Osteocyte (in vitro differentiated cells): ENCODE data around the gene CLIP2. TPM values are rescaled to one million over a fixed set of nuclear protein-coding genes. Genes with fewer than 3 reads are reported as not detected.
A peak's percentile ranks its signal among the peaks of the same experiment; 100 is the strongest.

Experiments
- DNase-seq: peaks from one replicate; pipeline ENCODE4 v3.0.0; 2021; ENCODE audit warnings: mixed read lengths; ENCODE audit not compliant: unreplicated experiment; ENCODE audit errors: extremely low spot score
- H3K27ac Mint-ChIP-seq: one replicate; pipeline ENCODE4 v1.8.0; 2021; ENCODE audit warnings: mild to moderate bottlenecking, mixed read lengths; ENCODE audit not compliant: unreplicated experiment
- H3K27me3 Mint-ChIP-seq: one replicate; pipeline ENCODE4 v1.8.0; 2021; ENCODE audit warnings: mixed read lengths; ENCODE audit not compliant: unreplicated experiment
- H3K36me3 Mint-ChIP-seq: one replicate; pipeline ENCODE4 v1.8.0; 2021; ENCODE audit warnings: mixed read lengths; ENCODE audit not compliant: unreplicated experiment
- H3K4me1 Mint-ChIP-seq: one replicate; pipeline ENCODE4 v1.8.0; 2021; ENCODE audit warnings: mixed read lengths; ENCODE audit not compliant: unreplicated experiment
- H3K4me3 Mint-ChIP-seq: one replicate; pipeline ENCODE4 v1.8.0; 2021; ENCODE audit warnings: mild to moderate bottlenecking, moderate library complexity, mixed read lengths; ENCODE audit not compliant: unreplicated experiment
- H3K9me3 Mint-ChIP-seq: one replicate; pipeline ENCODE4 v1.8.0; 2021; ENCODE audit warnings: mixed read lengths; ENCODE audit not compliant: unreplicated experiment
- CTCF ChIP-seq: fragments of 200-600 bp; sonication (generic); IDR thresholded peaks from 2 replicates; pipeline ENCODE4 v1.5.0; 2021; ENCODE audit warnings: antibody characterized with exemption, mild to moderate bottlenecking, moderate library complexity
- total RNA-seq: library from RNA; stranded (reverse); gene quantifications from 2 replicates; pipeline ENCODE4 v1.2.1, GENCODE V29; 2021

CLIP2 gene
- total RNA-seq, 1 donor from 2014 or later: 40.7 TPM

DNA sequence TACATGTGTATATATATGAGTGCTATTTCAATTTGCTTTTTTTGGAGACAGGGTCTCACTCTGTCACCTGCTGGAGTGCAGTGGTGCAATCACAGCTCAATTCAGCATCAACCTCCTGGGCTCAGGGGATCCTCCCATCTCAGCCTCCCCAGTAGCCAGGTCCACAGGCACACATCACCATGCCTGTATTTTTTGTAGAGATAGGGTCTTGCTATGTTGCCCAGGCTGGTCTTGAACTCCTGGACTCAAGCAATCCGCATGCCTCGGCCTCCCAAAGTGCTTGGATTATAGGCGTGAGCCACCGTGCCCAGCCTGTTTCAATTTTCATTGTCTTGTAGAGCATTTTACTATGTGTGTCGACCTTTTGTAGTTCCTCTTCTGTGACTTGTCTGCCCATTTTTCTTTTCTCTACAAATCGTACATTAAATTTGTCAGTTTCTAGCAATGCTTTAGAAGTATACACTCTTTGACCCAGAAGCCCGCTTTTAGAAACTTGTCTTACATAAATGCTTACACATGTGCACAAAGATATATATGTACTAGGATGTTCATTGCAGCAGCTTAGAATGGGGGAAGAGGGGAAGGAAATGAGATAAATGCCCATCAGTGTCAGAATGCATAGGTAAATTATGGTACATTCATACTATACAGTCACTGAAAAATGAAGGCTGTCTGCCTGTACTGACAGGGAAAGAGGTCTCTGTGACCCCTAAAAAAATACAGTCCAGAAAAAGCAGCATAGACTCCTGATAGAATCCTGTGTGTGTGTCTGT lies 22.8 kb upstream of the CLIP2 start:
- no peak for DNase-seq
- TF ChIP-seq CTCF: no peak
- Mint-ChIP-seq H3K27me3 (no peaks in the 10 kb centered on the region), H3K9me3 (no peaks in the 10 kb centered on the region), H3K4me1 (peaks cover 5% of the 10 kb centered on the region), H3K27ac (no peak overlapping the region), H3K4me3 (no peak overlapping the region), H3K36me3 (no peaks in the 10 kb centered on the region)

DNA sequence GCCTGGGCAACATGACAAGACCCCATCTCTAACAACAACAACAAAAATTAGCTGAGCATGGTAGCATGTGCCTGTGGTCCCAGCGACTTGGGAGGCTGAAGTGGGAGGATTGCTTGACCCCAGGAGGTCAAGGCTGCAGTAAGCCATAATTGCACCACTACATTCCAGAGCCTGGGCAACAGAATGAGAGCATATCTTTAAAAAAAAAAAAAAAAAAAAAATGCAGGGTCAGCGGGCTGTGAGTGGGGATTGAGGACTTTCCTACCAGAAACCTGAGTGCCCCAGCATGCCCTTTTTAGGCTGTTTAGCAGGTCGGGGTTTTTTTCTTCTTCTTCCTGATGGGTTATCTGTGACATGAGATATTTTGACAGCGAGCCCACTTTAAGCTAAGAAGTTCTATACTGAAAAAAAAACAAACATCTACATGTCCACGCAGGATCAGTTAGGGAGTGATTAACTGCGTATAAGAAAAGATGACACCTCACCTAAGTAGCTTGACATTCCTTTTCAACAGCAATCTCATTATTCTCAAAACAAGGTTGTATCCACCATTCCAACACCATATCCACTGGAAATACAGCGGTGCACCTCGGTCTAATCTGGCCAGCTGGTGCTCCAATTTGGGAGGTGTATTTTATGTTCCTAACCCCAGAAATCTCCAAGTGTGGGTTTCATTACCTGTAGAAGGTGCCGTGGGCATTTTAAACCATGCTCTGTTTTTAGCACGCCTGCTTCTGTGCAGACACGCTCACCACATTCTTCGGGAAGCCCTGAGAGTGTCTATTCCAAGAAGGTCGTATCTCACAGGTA lies 21.2 kb upstream of the CLIP2 start:
- Mint-ChIP-seq H3K9me3 (no peaks in the 10 kb centered on the region), H3K36me3 (no peaks in the 10 kb centered on the region), H3K4me1 (peaks cover 20% of the 10 kb centered on the region), H3K27ac (no peak overlapping the region), H3K4me3 (no peak overlapping the region), H3K27me3 (no peaks in the 10 kb centered on the region)
- DNase-seq: no peak
- no peak for TF ChIP-seq CTCF

GRCh38 chr7:74269757-74270277 lies 19.4 kb upstream of the CLIP2 start:
- Mint-ChIP-seq H3K27ac (no peak overlapping the region), H3K4me1 (peaks cover 35% of the 10 kb centered on the region)
- DNase-seq: no peak

GRCh38 chr7:74271742-74272141 lies 17.5 kb upstream of the CLIP2 start:
- no peaks in the 10 kb centered on the region for H3K27me3 Mint-ChIP-seq
- TF ChIP-seq CTCF: no peak
- peak overlapping the region; percentile 99 for H3K27ac Mint-ChIP-seq
- DNase-seq: no peak
- no peak overlapping the region for H3K4me3 Mint-ChIP-seq
- no peaks in the 10 kb centered on the region for H3K36me3 Mint-ChIP-seq
- H3K9me3 Mint-ChIP-seq: no peaks in the 10 kb centered on the region
- H3K4me1 Mint-ChIP-seq: peaks cover 38% of the 10 kb centered on the region

More at GRCh38 chr7:74269757-74270277, 19.4 kb upstream of the CLIP2 start:
- H3K4me3 Mint-ChIP-seq: peak overlapping the region; percentile 77
- no peaks in the 10 kb centered on the region for H3K27me3 Mint-ChIP-seq
- no peaks in the 10 kb centered on the region for H3K36me3 Mint-ChIP-seq
- no peaks in the 10 kb centered on the region for H3K9me3 Mint-ChIP-seq
- TF ChIP-seq CTCF: no peak
